ENCODE measurements around the gene TNNI2.
A peak's percentile ranks its signal among the peaks of the same experiment; 100 is the strongest.

The TNNI2 gene

GRCh38 chr11:1847006-1847735 is 8.4 kb downstream of the TNNI2 start:
- DNase-seq, result no peak

DNA sequence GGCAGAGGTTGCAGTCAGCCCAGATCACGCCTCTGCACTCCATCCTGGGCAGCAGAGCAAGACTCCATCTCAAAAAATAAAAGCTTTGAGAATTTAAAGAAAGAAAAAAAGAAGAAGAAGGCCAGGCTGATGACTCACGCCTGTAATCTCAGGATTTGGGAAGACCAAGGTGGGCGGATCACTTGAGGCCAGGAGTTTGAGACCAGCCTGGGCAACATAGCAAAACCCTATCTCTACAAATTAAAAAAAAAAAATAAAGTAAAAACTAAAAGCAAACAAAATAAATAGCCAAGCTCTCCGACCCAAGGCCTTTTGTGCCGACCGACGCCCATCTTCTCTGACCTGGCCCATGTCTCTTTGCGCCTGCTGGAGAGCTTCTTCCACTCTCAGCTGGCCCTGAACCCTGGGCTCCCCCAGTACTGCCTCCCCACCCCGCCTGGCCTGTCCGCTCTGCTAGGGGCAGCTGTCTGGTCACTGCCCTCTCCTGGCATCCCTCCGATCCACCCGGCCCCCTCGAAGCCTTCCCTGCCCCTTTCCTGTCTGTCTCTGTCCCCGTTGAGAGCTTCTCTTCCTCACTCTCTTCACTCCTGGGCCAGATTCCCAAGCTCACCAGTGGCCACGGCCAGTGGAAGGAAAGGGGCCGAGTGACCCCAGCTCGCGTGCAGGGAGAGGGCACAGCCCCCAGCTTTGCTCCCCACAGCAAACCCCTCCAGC is 9.3 kb downstream of the TNNI2 start:
- peak; percentile 14 to 29 for DNase-seq

GRCh38 chr11:1848640-1849430 is 10.1 kb downstream of the TNNI2 start:
- no peak for DNase-seq

- no peak for DNase-seq
These were observed 12.8 kb downstream of the TNNI2 start for GRCh38 chr11:1851468-1852180.

GRCh38 chr11:1852271-1852876 is 13.6 kb downstream of the TNNI2 start:
- no peak for DNase-seq

- DNase-seq, result peak; percentile 56 to 75
These were observed 14.1 kb downstream of the TNNI2 start, which contains the start of gene LSP1 for GRCh38 chr11:1852877-1853276. Gene LSP1 (plus strand): TSS chr11:1853084. CDS start chr11:1853145, 61 bp downstream.

DNA sequence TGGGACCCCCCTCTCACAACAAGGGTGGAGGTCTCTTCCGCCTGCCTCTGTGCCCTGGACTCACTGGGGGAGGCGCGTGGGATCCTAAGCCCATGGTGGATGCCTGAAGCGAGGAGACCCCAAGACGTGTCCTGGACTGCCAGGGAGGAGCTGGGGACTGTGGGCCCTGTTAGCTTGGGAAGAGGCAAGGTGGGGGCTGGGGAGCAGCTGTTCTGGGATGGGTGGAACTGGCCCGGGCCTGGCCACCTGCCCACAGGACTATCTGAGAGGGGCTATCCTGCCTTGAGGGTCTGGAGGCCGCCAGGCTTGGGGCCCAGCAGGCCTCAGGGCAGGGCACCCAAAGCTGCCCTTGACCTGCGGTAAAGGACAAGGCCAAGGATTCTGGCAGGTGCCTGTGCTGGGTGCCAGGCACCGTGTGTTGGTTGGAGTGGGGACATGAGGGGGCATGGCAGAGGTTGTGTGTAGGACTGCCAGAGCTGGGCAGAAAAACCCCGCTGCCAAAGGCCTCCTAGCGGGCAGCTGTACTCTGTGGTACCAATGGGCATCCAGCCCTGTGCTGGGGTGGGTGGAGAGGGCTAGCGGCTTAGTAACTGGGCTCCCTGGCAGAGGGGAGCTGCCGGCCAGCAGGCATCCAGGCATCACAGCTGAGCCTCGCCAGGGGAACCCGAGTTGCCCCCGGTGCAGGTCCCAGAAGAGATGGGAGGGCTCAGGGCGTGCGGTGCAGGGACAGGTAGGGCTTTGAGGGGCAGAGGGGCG is 14.8 kb downstream of the TNNI2 start:
- no peak for DNase-seq

- no peak for DNase-seq
These were observed 15.6 kb downstream of the TNNI2 start for GRCh38 chr11:1854132-1854948.

DNA sequence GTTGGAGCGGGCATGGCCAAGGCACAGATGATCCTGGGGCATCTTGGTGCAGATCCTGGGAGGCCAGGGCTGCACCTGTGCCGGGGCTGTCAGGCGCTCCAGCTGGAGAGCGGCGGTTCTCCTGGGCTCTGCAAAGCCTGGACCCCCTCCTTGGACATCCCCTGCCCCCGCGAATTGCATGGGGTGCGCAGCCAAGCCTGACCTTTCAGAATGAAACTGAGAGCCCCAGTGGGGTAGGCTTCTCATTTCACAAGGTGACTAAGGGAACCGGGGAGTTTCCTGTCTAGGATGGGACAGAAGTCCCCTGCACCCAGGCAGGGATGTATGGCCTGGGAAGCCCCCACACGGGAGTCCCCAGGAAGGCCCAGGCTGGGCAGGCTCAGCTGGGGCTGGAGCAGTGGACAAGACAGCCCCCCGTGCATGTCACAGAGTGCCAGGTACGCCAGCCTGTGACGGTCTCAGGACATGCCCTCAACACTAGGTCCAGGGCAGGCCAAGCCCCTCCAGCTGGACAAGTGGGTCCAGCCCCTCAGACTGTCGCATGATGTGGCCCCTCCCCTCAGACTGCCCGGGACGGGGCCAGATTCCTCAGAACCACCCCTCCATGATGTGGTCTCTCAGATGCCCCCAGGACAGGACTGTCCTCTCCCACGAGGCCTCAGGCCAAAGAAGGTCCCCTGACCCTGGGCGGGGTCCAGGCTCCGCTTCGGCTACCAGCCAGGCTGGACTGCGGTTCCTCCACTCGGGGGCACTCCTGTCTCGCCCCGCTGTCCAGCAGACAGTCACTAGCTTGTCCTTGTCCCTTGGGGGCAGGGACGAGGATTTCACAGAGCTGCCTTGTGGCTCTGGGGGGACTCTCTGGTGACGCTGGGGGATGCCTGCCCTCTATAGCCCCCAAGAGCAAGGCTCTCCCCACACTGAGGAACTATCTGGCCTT is 16.4 kb downstream of the TNNI2 start:
- peak; percentile 43 to 83 for DNase-seq

GRCh38 chr11:1855886-1856265 is 17.1 kb downstream of the TNNI2 start:
- no peak for DNase-seq

DNA sequence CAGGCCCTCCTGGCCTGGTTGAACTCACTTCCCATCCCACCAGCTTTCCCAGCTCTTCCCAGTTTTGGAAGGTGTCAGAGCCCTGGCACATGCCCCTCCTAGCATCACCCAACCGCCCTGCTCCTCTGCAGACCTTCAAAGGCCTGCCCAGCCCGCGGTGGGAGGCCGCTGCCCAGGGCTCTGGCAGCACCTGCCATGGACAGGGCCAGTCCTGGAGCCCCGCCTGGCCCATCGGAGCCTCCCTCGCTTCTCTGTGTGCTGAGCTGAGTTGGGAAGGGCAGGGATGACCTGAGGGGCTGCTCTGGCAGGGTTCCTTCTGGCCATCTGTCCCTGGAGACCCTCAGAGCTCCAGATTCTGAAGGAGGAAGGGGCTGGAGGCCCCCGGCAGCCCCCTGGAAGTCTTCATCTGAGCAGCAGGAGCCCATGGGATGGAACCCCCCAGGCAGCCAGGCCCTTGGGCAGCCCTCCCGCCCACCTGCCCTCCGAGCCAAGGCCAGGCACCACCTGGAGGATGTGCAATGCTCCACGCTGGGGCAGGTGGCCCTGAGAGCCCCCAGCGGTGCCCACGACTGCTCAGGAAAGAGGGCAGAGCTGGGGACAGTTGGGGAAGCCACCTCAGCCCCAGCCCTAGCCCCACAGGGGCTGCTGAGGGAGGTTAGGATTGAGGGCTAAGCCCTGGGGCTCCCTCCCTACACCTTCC is 17.7 kb downstream of the TNNI2 start:
- no peak for DNase-seq

DNA sequence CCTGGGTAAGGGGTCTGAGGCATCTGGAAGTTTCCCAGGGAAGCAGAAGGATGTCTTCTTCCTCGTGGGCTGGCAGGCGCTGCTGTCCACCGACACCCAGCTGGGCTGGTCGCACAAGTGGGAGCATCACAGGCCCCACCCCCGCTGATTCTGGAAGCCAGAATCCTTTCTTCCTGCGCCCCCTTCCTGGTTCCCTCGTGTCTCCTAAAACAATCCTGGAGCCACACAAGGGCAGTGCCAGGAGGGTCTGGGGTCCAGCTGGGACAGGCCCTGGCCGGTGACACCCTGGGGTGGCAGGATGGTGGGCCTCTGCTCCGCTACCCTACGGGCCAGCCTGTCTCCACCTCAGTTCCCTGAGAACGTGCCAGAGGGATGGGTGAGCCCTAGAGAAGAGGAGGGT is 18.3 kb downstream of the TNNI2 start:
- no peak for DNase-seq

GRCh38 chr11:1858154-1858553 is 19.4 kb downstream of the TNNI2 start:
- DNase-seq, result peak; percentile 49 to 55

GRCh38 chr11:1858576-1858975 is 19.8 kb downstream of the TNNI2 start:
- DNase-seq, result no peak

GRCh38 chr11:1859004-1859403 is 20.2 kb downstream of the TNNI2 start:
- no peak for DNase-seq

GRCh38 chr11:1860108-1860507 is 21.3 kb downstream of the TNNI2 start:
- DNase-seq, result no peak

DNA sequence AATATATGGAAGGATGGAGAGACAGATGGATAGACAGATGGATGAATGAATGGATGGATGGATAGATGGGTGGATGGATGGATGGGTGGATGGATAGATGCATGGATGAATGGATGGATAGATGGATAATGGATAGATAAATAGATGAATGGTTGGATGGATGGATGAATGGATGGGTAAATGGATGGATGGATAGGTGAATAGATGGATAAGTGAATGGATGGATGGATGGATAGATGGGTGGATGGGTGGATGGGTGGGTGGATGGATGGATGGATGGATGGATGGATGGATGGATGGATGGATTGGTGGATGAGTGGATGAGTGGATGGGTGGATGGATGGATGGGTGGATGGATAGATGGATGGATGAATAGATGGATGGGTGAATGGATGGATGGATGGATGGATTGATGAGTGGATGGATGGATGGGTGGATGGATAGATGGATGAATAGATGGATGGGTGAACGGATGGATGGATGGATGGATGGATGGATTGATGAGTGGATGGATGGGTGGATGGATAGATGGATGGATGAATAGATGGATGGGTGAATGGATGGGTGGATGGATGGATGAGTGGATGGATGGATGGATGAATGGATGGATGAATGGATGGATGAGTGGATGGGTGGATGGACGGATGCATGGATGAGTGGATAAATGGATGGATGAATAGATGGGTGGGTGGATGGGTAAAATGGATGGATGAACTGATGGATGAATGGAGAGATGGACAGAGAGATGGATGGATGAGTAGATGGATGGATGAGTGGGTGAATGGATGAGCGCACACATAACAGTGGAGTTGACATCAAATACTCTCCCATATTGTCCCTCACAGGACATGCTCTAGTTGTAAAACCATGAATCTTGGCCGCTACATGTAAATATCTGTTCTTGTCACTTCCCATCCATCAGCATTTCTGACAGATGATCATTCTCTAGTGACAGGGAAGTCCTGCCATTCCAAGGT is 22.9 kb downstream of the TNNI2 start:
- DNase-seq, result no peak
